Right atrium auricular region (tissue), 2 donors: ENCODE data around the gene NOS1AP. TPM values are rescaled to one million over a fixed set of nuclear protein-coding genes. Genes with fewer than 3 reads are reported as not detected.

Experiments
- DNase-seq: peaks from one replicate; pipeline ENCODE4 v3.0.0-alpha.2; 2019; ENCODE audit warnings: low spot score
- H3K27ac ChIP-seq, 2 donors: fragments of 200-600 bp; sonication (generic); 1 replicate in 1 of 2; 2 replicates in 1 of 2; pipeline ENCODE4 v1.5.1; 2016 to 2019
- H3K27me3 ChIP-seq, 2 donors: fragments of 200-600 bp; sonication (generic); one replicate each; pipeline versions ENCODE4 v1.5.1 to v1.6.0; 2017 to 2019
- H3K36me3 ChIP-seq: fragments of 200-600 bp; sonication (generic); one replicate; pipeline ENCODE4 v1.5.1; 2016
- H3K4me1 ChIP-seq, 2 donors: fragments of 200-600 bp; sonication (generic); one replicate each; pipeline versions ENCODE4 v1.5.1 to v1.6.0; 2017 to 2019
- H3K4me3 ChIP-seq, 2 donors: fragments of 200-600 bp; sonication (generic); 1 replicate in 1 of 2; 2 replicates in 1 of 2; pipeline ENCODE4 v1.5.1; 2017 to 2019; ENCODE audit warnings: mild to moderate bottlenecking in 1 of 2, moderate library complexity in 1 of 2
- H3K9me3 ChIP-seq, 2 donors: fragments of 200-600 bp; sonication (generic); one replicate each; pipeline ENCODE4 v1.5.1; 2019
- total RNA-seq, 2 donors: library from RNA; depleted of rRNA; stranded (reverse); fragments of >200 nt; gene quantifications; one replicate each; pipeline ENCODE4 v1.1.0, GENCODE V29; 2016
- TF ChIP-seq, protein P1 (sequence below), 2 donors: fragments of 200-600 bp; sonication (generic); IDR thresholded peaks; one replicate each; pipeline ENCODE4 v1.5.1; 2019; ENCODE audit warnings: antibody characterized with exemption in 2 of 2

NOS1AP gene
- total RNA-seq, 2 donors from 2014 or later, result 2.2 to 2.4 TPM

DNA sequence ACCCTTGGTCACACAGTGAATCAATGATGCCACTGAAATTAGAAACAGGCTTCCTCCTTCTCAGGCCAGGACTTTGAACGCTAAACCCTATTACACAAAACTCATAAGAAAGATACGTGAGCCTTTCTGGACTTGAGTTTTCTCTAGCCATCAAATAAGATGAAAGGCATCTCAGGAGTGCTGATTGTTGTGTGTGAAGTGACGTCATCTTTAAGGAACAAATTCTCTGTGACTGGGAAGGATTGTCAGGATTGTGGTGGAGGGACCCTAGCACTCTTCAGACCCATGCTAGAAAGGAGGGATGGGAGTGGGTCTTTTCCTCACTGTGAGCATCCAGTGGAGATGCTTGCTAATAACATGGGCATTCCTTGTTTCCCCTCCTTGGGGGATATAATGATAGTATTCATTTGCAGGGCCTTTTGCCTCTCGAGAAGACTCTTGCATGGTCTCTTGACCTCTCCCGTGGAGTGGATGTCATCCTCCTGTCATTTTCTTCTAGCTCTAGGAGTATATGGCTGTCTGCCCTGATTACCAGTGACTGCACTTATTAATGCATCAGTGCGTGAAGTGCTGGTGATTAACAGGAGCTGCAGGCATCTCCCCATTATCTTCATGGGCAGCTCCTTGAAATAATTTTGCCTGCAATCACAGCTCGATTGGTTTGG, 267.3 kb downstream of the NOS1AP start:
- H3K4me3 ChIP-seq, result no peak overlapping the region

DNA sequence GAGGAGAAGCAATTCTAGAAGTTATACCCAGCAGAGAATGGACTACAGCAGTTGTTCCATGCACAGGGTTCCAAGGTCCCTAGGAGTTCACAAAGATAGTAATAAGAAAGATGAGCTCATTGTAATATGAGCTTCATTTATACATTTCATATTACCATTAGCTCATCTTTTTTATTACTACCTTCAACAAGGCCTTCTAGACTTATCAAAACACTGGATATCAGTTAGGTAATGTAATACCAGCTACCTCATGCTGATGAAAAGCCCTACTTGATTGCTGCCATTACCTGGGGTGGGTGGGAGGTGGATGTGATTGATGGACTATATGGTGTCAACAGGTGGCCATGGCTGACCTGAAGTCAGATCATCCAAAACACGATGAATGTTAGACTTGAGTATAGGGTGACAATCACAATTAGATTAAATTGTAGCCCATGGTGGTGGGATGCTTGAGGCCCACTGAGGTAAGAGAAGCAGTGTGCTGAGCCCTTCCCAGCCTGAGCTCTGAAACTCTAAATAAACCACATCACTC, 273.0 kb downstream of the NOS1AP start:
- Histone ChIP-seq H3K36me3 (no peaks in the 10 kb centered on the region), H3K27me3 (no peaks in the 10 kb centered on the region), H3K27ac (no peak overlapping the region), H3K4me1 (no peaks in the 10 kb centered on the region), H3K9me3 (no peaks in the 10 kb centered on the region), H3K4me3 (no peak overlapping the region)
- TF ChIP-seq, protein P1, sequence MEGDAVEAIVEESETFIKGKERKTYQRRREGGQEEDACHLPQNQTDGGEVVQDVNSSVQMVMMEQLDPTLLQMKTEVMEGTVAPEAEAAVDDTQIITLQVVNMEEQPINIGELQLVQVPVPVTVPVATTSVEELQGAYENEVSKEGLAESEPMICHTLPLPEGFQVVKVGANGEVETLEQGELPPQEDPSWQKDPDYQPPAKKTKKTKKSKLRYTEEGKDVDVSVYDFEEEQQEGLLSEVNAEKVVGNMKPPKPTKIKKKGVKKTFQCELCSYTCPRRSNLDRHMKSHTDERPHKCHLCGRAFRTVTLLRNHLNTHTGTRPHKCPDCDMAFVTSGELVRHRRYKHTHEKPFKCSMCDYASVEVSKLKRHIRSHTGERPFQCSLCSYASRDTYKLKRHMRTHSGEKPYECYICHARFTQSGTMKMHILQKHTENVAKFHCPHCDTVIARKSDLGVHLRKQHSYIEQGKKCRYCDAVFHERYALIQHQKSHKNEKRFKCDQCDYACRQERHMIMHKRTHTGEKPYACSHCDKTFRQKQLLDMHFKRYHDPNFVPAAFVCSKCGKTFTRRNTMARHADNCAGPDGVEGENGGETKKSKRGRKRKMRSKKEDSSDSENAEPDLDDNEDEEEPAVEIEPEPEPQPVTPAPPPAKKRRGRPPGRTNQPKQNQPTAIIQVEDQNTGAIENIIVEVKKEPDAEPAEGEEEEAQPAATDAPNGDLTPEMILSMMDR (IDR thresholded peaks at IDR 0.05), result no peak
- no peak for DNase-seq

More for the DNA sequence above, 267.3 kb downstream of the NOS1AP start:
- Histone ChIP-seq H3K9me3 (no peaks in the 10 kb centered on the region), H3K27me3 (no peaks in the 10 kb centered on the region), H3K4me1 (no peaks in the 10 kb centered on the region), H3K36me3 (no peaks in the 10 kb centered on the region), H3K27ac (no peak overlapping the region)
- TF ChIP-seq, protein P1 (IDR thresholded peaks at IDR 0.05), result no peak
- DNase-seq, result no peak

DNA sequence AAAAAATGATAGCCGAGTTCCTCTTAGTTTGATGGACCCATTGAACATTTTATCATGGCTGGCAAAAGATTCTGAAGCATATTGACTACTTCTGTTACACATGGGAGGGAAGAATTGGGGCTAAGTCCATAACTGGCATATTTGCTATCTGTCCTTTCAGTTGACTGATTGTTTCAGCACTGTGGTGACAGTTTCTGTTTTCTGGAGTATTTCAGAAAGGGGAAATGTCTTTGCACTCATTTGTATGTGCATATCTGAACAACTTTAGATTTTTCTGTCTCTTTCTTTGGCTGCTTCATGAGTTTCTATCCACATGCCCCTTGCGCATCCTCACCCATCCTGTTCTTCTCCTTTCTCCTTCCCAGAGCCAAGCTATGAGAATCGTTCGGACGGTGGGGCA, 274.0 kb downstream of the NOS1AP start:
- DNase-seq, result no peak
- H3K4me3 ChIP-seq, result no peak overlapping the region
- no peaks in the 10 kb centered on the region for H3K27me3 ChIP-seq
- H3K4me1 ChIP-seq, result no peaks in the 10 kb centered on the region
- TF ChIP-seq, protein P1 (IDR thresholded peaks at IDR 0.05), result no peak
- no peaks in the 10 kb centered on the region for H3K36me3 ChIP-seq
- H3K9me3 ChIP-seq, result no peaks in the 10 kb centered on the region
- H3K27ac ChIP-seq, result no peak overlapping the region

DNA sequence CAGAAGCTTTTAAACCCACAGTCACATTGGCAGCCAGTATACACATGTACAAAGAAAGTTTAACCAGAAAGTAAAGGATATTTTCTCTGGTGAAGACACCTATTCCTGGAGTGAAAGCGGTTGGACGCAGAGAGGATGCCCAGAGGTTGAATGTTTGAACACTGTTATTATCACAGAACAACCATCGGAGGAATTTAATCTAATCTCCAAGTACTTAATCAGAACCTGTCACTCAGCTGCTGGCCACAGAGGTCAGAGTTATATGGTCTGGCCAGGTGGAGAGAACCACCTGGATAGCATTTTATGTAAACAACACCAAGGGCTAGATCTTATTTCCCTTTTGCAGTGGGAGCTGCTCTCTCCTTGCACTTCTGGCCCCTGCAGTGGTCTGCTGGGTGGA, 277.8 kb downstream of the NOS1AP start:
- Histone ChIP-seq H3K36me3 (no peaks in the 10 kb centered on the region), H3K27me3 (no peaks in the 10 kb centered on the region), H3K4me1 (peaks cover 0 to 10% of the 10 kb centered on the region in 2 donors), H3K4me3 (no peak overlapping the region), H3K27ac (no peak overlapping the region), H3K9me3 (no peaks in the 10 kb centered on the region)
- no peak for DNase-seq
- TF ChIP-seq, protein P1 (IDR thresholded peaks at IDR 0.05), result no peak

DNA sequence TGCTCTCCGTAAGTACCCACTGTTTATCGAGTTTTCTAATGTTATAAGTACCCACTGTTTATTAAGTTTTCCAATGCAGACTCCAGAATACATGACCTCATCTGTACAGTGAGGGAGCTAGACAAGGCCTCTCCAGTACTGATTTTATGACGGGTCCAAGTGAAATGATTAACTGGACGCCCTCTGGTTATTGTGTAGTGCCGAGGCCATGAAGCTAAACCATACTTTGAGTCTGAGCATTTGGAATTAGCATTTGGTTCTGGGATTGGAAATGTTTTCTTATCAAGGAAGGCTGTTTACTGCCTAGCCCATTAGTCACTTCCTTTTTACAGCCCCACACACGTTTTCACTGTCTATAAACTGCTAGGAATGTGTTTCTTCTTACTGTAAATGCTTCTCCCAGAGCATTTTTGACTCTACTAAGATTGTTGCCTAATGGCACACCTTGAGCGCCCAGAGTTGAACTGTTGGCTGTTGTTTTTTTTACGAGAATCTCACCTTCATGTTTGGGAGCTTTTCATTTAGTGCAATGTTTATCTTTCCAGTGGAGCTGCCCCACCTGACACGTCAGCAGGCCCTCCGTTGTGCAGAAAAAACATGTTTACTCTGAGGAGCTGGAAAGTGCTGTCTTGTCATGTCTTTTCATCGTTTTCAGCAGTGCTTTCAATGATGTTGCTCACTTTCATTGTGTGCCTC, 280.3 kb downstream of the NOS1AP start:
- TF ChIP-seq, protein P1 (IDR thresholded peaks at IDR 0.05), result no peak
- Histone ChIP-seq H3K27me3 (no peaks in the 10 kb centered on the region), H3K4me1 (peaks cover 0 to 10% of the 10 kb centered on the region in 2 donors), H3K4me3 (no peak overlapping the region), H3K27ac (no peak overlapping the region), H3K9me3 (no peaks in the 10 kb centered on the region), H3K36me3 (no peaks in the 10 kb centered on the region)
- no peak for DNase-seq
